ENCODE measurements around the gene C19orf38. TPM values are rescaled to one million over a fixed set of nuclear protein-coding genes. Genes with fewer than 3 reads are reported as not detected.

Gene C19orf38
- total and polyA plus RNA-seq, 9 donors = 0.52 to 4.1 (median 1.0) TPM

- DNase-seq = no peak
- WGBS, 3 donors = 35 to 53% (median 42%) methylated on average over 4 of the region's 4 CpGs
- no peak overlapping the region for H3K27ac ChIP-seq
- intact Hi-C loops (cut with DNase I) = loop anchor here in 1 of 4 donors (10.0 kb wide), 1 partner anchor 144 kb away; the partner anchor contains the start of gene DNM2
- TF ChIP-seq POLR2A (IDR thresholded peaks at IDR 0.05) = no peak
- no peak for TF ChIP-seq EP300 (IDR thresholded peaks at IDR 0.05)
- TF ChIP-seq CTCF (IDR thresholded peaks at IDR 0.05) = no peak
- no peaks in the 10 kb centered on the region for H3K4me1 ChIP-seq (ENCODE audit: insufficient read depth)
- H3K27me3 ChIP-seq = no peaks in the 10 kb centered on the region
- H3K36me3 ChIP-seq = no peaks in the 10 kb centered on the region
- no peaks in the 10 kb centered on the region for H3K9me3 ChIP-seq
- no peak overlapping the region for H3K4me3 ChIP-seq
These were observed 10.1 kb downstream of the C19orf38 start for GRCh38 chr19:10858204-10858828.

DNA sequence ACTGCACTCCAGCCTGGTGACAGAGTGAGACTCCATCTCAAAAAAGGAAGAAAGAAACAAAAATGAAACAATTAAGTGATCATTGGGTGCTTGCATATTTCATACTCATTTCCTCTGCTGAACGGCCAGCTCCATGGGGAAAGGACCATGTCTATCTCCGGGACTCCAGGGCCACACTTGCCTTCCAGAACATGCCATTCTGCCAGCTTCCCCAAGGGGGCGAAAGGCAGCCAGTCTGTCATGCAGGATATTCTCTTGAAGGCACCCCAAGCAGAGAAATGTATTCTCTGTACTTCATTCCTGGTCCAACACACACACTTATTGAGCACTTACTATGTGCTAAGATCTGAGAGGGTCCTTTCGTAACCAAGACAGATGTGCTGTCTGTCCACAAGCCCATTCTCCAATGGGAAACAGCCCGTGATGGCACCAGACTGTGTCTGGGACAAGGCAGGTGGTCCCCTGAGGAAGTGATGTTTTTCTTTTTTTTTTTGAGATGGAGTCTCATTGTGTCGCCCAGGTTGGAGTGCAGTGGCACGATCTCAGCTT, 13.0 kb downstream of the C19orf38 start:
- H3K4me3 ChIP-seq = no peak overlapping the region
- H3K27ac ChIP-seq = no peak overlapping the region
- intact Hi-C loops (cut with DNase I) = loop anchor here in 2 of 4 donors (5.0 kb wide), 4 partner anchors 94 to 279 kb away; partner anchors contain the start of gene DNM2 (in 1 of the 2)
- no peaks in the 10 kb centered on the region for H3K27me3 ChIP-seq
- no peaks in the 10 kb centered on the region for H3K36me3 ChIP-seq
- 65 to 71% (median 69%) methylated on average over 7 of the region's 7 CpGs for WGBS, 3 donors
- TF ChIP-seq POLR2A (IDR thresholded peaks at IDR 0.05) (no peak), EP300 (IDR thresholded peaks at IDR 0.05) (no peak), CTCF (IDR thresholded peaks at IDR 0.05) (no peak)
- no peak for DNase-seq
- no peaks in the 10 kb centered on the region for H3K4me1 ChIP-seq (ENCODE audit: insufficient read depth)
- no peaks in the 10 kb centered on the region for H3K9me3 ChIP-seq

- intact Hi-C loops (cut with DNase I) = loop anchor here in 2 of 4 donors (5.0 kb wide), 4 partner anchors 95 to 280 kb away; partner anchors contain the start of gene DNM2 (in 1 of the 2)
- H3K4me3 ChIP-seq = no peak overlapping the region
These were observed 14.4 kb downstream of the C19orf38 start for GRCh38 chr19:10862561-10863106.

More at GRCh38 chr19:10862561-10863106, 14.4 kb downstream of the C19orf38 start:
- H3K9me3 ChIP-seq = no peaks in the 10 kb centered on the region
- no peaks in the 10 kb centered on the region for H3K4me1 ChIP-seq (ENCODE audit: insufficient read depth)
- TF ChIP-seq EP300 (IDR thresholded peaks at IDR 0.05) (no peak), CTCF (IDR thresholded peaks at IDR 0.05) (no peak), POLR2A (IDR thresholded peaks at IDR 0.05) (no peak)
- H3K27ac ChIP-seq = peak overlapping the region in 1 of 2 donors; percentile 62
- DNase-seq = no peak
- no peaks in the 10 kb centered on the region for H3K27me3 ChIP-seq
- H3K36me3 ChIP-seq = no peaks in the 10 kb centered on the region
- 76 to 79% (median 76%) methylated on average over 6 of the region's 6 CpGs for WGBS, 3 donors
